Activated CD8-positive, alpha-beta memory T cell treated with anti-CD3 and anti-CD28 coated beads, Interleukin-2, amount 50 U/mL, for 24 hours (primary cell): ENCODE data around the gene STPG1.

Source experiments
- DNase-seq: peaks from one replicate; pipeline ENCODE4 v3.0.0-alpha.2; 2020; ENCODE audit errors: extremely low read depth

The STPG1 gene

GRCh38 chr1:24341260-24341659 is 72.3 kb downstream of the STPG1 start:
- no peak for DNase-seq

- no peak for DNase-seq
These were observed 72.8 kb downstream of the STPG1 start for GRCh38 chr1:24340770-24341169.

- no peak for DNase-seq
These were observed 73.6 kb downstream of the STPG1 start for GRCh38 chr1:24339996-24340395.

- no peak for DNase-seq
These were observed 75.1 kb downstream of the STPG1 start for GRCh38 chr1:24338447-24338846.

GRCh38 chr1:24337455-24337854 is 76.1 kb downstream of the STPG1 start:
- no peak for DNase-seq

GRCh38 chr1:24336075-24336474 is 77.5 kb downstream of the STPG1 start:
- DNase-seq = no peak

- DNase-seq = no peak
These were observed 81.5 kb downstream of the STPG1 start for GRCh38 chr1:24331961-24332673.

GRCh38 chr1:24329797-24330543 is 83.6 kb downstream of the STPG1 start:
- DNase-seq = no peak

GRCh38 chr1:24329331-24329730 is 84.3 kb downstream of the STPG1 start:
- no peak for DNase-seq

GRCh38 chr1:24327891-24328290 is 85.7 kb downstream of the STPG1 start:
- no peak for DNase-seq

- DNase-seq = no peak
These were observed 86.1 kb downstream of the STPG1 start for GRCh38 chr1:24327486-24327885.

- no peak for DNase-seq
These were observed 87.8 kb downstream of the STPG1 start for GRCh38 chr1:24325587-24326449.

- no peak for DNase-seq
These were observed 88.7 kb downstream of the STPG1 start for GRCh38 chr1:24324903-24325302.

GRCh38 chr1:24323281-24323680 is 90.3 kb downstream of the STPG1 start:
- no peak for DNase-seq

- no peak for DNase-seq
These were observed 91.0 kb downstream of the STPG1 start for GRCh38 chr1:24322470-24323177.

- DNase-seq = peak; percentile 44
These were observed 91.7 kb downstream of the STPG1 start for GRCh38 chr1:24321697-24322469.

- DNase-seq = no peak
These were observed 92.5 kb downstream of the STPG1 start for GRCh38 chr1:24321126-24321525.

GRCh38 chr1:24319962-24320361 is 93.6 kb downstream of the STPG1 start:
- DNase-seq = no peak

GRCh38 chr1:24319312-24319863 is 94.2 kb downstream of the STPG1 start, which contains the start of gene GRHL3:
TSS of gene GRHL3 (plus strand) at chr1:24319357. CDS start at chr1:24319552, 195 bp downstream.
- no peak for DNase-seq

GRCh38 chr1:24318615-24319311 is 94.8 kb downstream of the STPG1 start:
- no peak for DNase-seq
